Tibial artery (tissue), 4 donors: ENCODE data around the gene CCDC57.

Experiments
- DNase-seq, 2 donors: peaks; one replicate each; pipeline ENCODE4 v3.0.0-alpha.2; 2019
- H3K27ac ChIP-seq, 2 donors: fragments of 200-600 bp; sonication (generic) in 1 of 2; 1 replicate in 1 of 2; 2 replicates in 1 of 2; pipeline ENCODE4 v1.5.1; 2018 to 2019; ENCODE audit warnings: mild to moderate bottlenecking in 1 of 2
- H3K27me3 ChIP-seq, 2 donors: fragments of 200-600 bp; sonication (generic) in 1 of 2; one replicate each; pipeline versions ENCODE4 v1.5.1 to v1.6.0; 2016 to 2019
- H3K36me3 ChIP-seq, 3 donors: fragments of 200-600 bp; sonication (generic) in 2 of 3; one replicate each; pipeline ENCODE4 v1.5.1; 2016 to 2019; ENCODE audit warnings: mild to moderate bottlenecking in 2 of 3
- H3K4me1 ChIP-seq, 4 donors: fragments of 200-600 bp; sonication (generic) in 2 of 4; 1 replicate in 3 of 4; 2 replicates in 1 of 4; pipeline ENCODE4 v1.5.1; 2016 to 2019
- H3K4me3 ChIP-seq, 2 donors: fragments of 200-600 bp; sonication (generic) in 1 of 2; 1 replicate in 1 of 2; 2 replicates in 1 of 2; pipeline ENCODE4 v1.5.1; 2018 to 2019; ENCODE audit warnings: mild to moderate bottlenecking in 2 of 2
- H3K9me3 ChIP-seq, 3 donors: fragments of 200-600 bp; sonication (generic) in 1 of 3; one replicate each; pipeline ENCODE4 v1.5.1; 2016 to 2019
- intact Hi-C: fragments of 100-400 bp; cut with DNase I; formaldehyde crosslinking; loops from one replicate; pipeline ENCODE4 v1.15.0; 2023; ENCODE audit warnings: low total_unique reads
- TF ChIP-seq, protein P1 (sequence below), 2 experiments: fragments of 200-600 bp in 1 of 2; fragments of 450-650 bp in 1 of 2; IDR thresholded peaks; one replicate each; pipeline ENCODE4 v1.5.1; 2017 to 2019; ENCODE audit warnings: antibody characterized with exemption in 2 of 2, mild to moderate bottlenecking in 1 of 2, moderate library complexity in 1 of 2

Gene CCDC57

DNA sequence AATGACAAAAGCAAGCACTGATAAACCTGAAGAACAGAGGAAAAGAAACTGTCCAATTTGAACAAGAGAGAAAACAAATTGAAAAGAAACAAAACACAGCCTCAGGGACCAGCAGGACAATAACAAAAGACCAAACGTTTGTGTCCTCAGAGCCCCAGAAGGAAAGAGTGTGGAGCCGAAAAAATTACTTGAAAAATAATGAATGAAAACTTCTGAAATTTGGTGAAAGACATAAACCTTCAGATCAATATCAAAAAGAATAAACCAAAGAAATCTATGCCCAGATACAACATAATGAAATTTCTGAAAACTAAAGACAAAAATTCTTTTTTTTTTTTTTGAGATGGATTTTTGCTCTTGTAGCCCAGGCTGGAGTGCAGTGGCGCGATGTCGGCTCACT lies 45.6 kb downstream of the CCDC57 start:
- no peak for DNase-seq
- no peaks in the 10 kb centered on the region for H3K27me3 ChIP-seq
- H3K9me3 ChIP-seq = no peaks in the 10 kb centered on the region
- TF ChIP-seq, protein P1, sequence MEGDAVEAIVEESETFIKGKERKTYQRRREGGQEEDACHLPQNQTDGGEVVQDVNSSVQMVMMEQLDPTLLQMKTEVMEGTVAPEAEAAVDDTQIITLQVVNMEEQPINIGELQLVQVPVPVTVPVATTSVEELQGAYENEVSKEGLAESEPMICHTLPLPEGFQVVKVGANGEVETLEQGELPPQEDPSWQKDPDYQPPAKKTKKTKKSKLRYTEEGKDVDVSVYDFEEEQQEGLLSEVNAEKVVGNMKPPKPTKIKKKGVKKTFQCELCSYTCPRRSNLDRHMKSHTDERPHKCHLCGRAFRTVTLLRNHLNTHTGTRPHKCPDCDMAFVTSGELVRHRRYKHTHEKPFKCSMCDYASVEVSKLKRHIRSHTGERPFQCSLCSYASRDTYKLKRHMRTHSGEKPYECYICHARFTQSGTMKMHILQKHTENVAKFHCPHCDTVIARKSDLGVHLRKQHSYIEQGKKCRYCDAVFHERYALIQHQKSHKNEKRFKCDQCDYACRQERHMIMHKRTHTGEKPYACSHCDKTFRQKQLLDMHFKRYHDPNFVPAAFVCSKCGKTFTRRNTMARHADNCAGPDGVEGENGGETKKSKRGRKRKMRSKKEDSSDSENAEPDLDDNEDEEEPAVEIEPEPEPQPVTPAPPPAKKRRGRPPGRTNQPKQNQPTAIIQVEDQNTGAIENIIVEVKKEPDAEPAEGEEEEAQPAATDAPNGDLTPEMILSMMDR (IDR thresholded peaks at IDR 0.05) = no peak
- H3K36me3 ChIP-seq = peaks cover 0 to 69% (median 29%) of the 10 kb centered on the region in 3 donors
- H3K4me1 ChIP-seq = no peaks in the 10 kb centered on the region
- H3K27ac ChIP-seq = no peak overlapping the region
- intact Hi-C loops = no loop called here
- no peak overlapping the region for H3K4me3 ChIP-seq

DNA sequence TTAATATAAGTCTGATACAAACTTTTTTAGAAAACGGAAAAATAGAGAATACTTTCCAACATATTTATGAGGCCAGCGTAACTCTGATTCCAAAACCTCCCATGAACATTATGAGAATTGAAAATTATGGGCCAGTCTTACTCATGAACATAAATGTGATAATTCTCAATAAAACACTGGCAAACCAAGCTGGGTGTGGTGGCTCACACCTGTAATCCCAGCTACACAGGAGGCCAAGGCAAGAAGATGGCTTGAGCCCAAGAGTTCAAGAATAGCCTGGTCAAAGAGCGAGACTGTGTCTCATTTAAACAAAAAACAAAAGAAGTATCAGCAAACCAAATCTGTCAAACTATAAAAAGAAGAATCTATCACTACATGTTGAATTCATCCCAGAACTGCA lies 47.8 kb downstream of the CCDC57 start:
- H3K4me3 ChIP-seq = no peak overlapping the region
- H3K4me1 ChIP-seq = no peaks in the 10 kb centered on the region
- TF ChIP-seq, protein P1 (IDR thresholded peaks at IDR 0.05) = no peak
- H3K9me3 ChIP-seq = no peaks in the 10 kb centered on the region
- no peak overlapping the region for H3K27ac ChIP-seq
- H3K36me3 ChIP-seq = peaks cover 6 to 59% (median 24%) of the 10 kb centered on the region in 3 donors
- no peaks in the 10 kb centered on the region for H3K27me3 ChIP-seq
- DNase-seq = no peak
- intact Hi-C loops = no loop called here

DNA sequence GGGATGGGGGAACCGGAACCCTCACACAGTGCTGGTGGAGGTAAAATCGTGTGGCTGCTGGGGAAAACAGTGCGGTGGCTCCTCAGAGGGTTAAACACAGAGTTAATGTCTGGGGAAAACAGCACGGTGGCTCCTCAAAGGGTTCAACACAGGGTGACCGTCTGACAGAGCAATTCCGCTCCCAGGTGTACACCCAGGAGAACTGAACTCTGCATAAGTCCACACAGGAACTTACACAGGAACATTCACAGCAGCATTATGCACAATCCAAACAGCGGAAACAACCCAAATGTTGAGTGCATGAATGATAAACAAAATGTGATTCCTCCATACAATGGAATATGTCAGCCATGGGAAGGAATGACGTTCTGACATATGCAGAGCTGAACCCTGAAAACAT lies 51.4 kb downstream of the CCDC57 start:
- Histone ChIP-seq H3K4me1 (no peaks in the 10 kb centered on the region), H3K27ac (no peak overlapping the region), H3K4me3 (no peak overlapping the region), H3K36me3 (peaks cover 15 to 61% (median 43%) of the 10 kb centered on the region in 3 donors), H3K27me3 (no peaks in the 10 kb centered on the region), H3K9me3 (no peaks in the 10 kb centered on the region)
- TF ChIP-seq, protein P1 (IDR thresholded peaks at IDR 0.05) = no peak
- DNase-seq = no peak
- intact Hi-C loops = no loop called here

DNA sequence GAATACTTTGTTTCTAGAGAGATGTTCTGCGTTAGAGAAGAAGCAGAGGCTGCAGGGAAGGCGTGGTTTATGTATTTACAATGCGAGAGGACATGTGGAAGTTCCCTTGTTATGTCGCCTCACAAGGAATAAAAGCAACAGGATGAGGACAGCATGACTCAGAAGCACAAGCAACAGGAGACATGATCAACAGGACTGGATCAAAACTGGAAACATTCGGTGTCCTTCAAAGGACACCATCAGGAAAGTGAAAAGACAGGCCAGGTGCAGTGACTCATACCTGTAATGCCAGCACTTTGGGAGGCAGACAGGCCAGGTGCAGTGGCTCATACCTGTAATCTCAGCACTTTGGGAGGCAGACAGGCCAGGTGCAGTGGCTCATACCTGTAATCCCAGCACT lies 52.6 kb downstream of the CCDC57 start:
- no peaks in the 10 kb centered on the region for H3K27me3 ChIP-seq
- H3K4me1 ChIP-seq = no peaks in the 10 kb centered on the region
- no peak overlapping the region for H3K4me3 ChIP-seq
- no peak for DNase-seq
- TF ChIP-seq, protein P1 (IDR thresholded peaks at IDR 0.05) = no peak
- intact Hi-C loops = no loop called here
- H3K36me3 ChIP-seq = peaks cover 15 to 60% (median 37%) of the 10 kb centered on the region in 3 donors
- no peak overlapping the region for H3K27ac ChIP-seq
- H3K9me3 ChIP-seq = no peaks in the 10 kb centered on the region

DNA sequence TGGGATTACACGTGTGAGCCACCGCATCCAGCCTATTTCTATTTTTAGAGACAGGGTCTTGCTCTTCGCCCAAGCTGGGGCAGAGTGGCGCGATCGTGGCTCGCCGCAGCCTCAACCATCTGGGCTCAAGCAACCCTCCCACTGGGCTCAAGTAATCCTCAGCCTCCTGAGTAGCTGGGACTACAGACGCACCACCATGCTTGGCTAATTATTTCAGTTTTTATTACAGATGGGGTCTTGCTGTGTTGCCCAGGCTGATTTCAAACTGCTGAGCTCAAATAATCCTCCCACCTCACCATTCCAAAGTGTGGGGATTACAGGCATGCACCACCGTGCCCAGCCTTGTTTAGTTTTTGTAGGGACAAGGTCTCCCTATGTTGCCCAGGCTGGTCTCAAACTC lies 53.8 kb downstream of the CCDC57 start:
- H3K27ac ChIP-seq = no peak overlapping the region
- intact Hi-C loops = loop anchor here (10.0 kb wide), 1 partner anchor 194 kb away; the partner anchor contains the start of gene NOTUM
- H3K9me3 ChIP-seq = no peaks in the 10 kb centered on the region
- H3K27me3 ChIP-seq = no peaks in the 10 kb centered on the region
- TF ChIP-seq, protein P1 (IDR thresholded peaks at IDR 0.05) = no peak
- H3K4me3 ChIP-seq = no peak overlapping the region
- DNase-seq = no peak
- no peaks in the 10 kb centered on the region for H3K4me1 ChIP-seq
- peaks cover 15 to 60% (median 40%) of the 10 kb centered on the region in 3 donors for H3K36me3 ChIP-seq
